Measurements from ENCODE around the gene DMD.

DMD gene

GRCh38 chrX:31931225-31931624, 1280.1 kb downstream of the DMD start:
- no peak for DNase-seq

DNA sequence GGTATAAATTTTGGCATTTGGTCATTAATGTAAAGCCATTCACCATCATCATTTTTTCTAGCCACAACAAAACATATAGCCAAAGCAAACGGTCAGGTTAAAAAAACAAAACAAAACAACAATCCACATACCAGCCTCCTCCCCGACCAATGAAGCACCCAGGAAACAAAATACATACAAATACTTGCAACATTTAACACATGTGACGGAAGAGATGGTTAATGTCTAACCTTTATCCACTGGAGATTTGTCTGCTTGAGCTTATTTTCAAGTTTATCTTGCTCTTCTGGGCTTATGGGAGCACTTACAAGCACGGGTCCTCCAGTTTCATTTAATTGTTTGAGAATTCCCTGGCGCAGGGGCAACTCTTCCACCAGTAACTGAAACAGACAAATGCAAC, 1282.0 kb downstream of the DMD start:
- no peak for DNase-seq
- Histone ChIP-seq H3K4me3 (ENCODE audit: low read length) (no peak overlapping the region), H3K4me1 (ENCODE audit: low read length) (no peaks in the 10 kb centered on the region), H3K27me3 (replicated peaks; ENCODE audit: insufficient read depth, low read length) (no peaks in the 10 kb centered on the region), H3K9ac (ENCODE audit: low read length) (no peak overlapping the region), H3K9me2 (replicated peaks; ENCODE audit: insufficient read depth, low read length) (no peaks in the 10 kb centered on the region), H2AFZ (ENCODE audit: low read length) (no peak overlapping the region), H3K79me2 (ENCODE audit: low read length) (no peaks in the 10 kb centered on the region), H3F3A (ENCODE audit: insufficient read depth, low read length) (no peaks in the 10 kb centered on the region), H3K36me3 (replicated peaks; ENCODE audit: insufficient read depth, low read length) (no peaks in the 10 kb centered on the region), H3K4me2 (ENCODE audit: low read depth, low read length) (no peak overlapping the region), H3K9me3 (replicated peaks; ENCODE audit: insufficient read depth, low read length) (no peaks in the 10 kb centered on the region), H4K20me1 (ENCODE audit: insufficient read depth, low read length) (no peaks in the 10 kb centered on the region), H3K27ac (ENCODE audit: low read length) (no peak overlapping the region)
- no peak for TF ChIP-seq EZH2phosphoT487 (IDR thresholded peaks at IDR 0.05; ENCODE audit: low read length)
- no peak for TF ChIP-seq CTCF (IDR thresholded peaks at IDR 0.05; ENCODE audit: low read length)
- TF ChIP-seq EZH2 (optimal IDR thresholded peaks at IDR 0.05; ENCODE audit: low read depth, low read length), result no peak

More at GRCh38 chrX:31931225-31931624, 1280.1 kb downstream of the DMD start:
- Histone ChIP-seq H3K4me2 (ENCODE audit: low read depth, low read length) (no peak overlapping the region), H3K9me3 (replicated peaks; ENCODE audit: insufficient read depth, low read length) (no peaks in the 10 kb centered on the region), H3K4me3 (ENCODE audit: low read length) (no peak overlapping the region), H2AFZ (ENCODE audit: low read length) (no peak overlapping the region), H3K27me3 (replicated peaks; ENCODE audit: insufficient read depth, low read length) (no peaks in the 10 kb centered on the region), H3K79me2 (ENCODE audit: low read length) (no peaks in the 10 kb centered on the region), H3K9ac (ENCODE audit: low read length) (no peak overlapping the region), H4K20me1 (ENCODE audit: insufficient read depth, low read length) (no peaks in the 10 kb centered on the region), H3F3A (ENCODE audit: insufficient read depth, low read length) (no peaks in the 10 kb centered on the region), H3K9me2 (replicated peaks; ENCODE audit: insufficient read depth, low read length) (no peaks in the 10 kb centered on the region), H3K27ac (ENCODE audit: low read length) (no peak overlapping the region), H3K36me3 (replicated peaks; ENCODE audit: insufficient read depth, low read length) (no peaks in the 10 kb centered on the region), H3K4me1 (ENCODE audit: low read length) (no peaks in the 10 kb centered on the region)
- TF ChIP-seq CTCF (IDR thresholded peaks at IDR 0.05; ENCODE audit: low read length) (no peak), EZH2 (optimal IDR thresholded peaks at IDR 0.05; ENCODE audit: low read depth, low read length) (no peak), EZH2phosphoT487 (IDR thresholded peaks at IDR 0.05; ENCODE audit: low read length) (no peak)

- no peak overlapping the region for H3K9ac ChIP-seq (ENCODE audit: low read length)
- H3F3A ChIP-seq (ENCODE audit: insufficient read depth, low read length), result no peaks in the 10 kb centered on the region
- H3K27ac ChIP-seq (ENCODE audit: low read length), result no peak overlapping the region
- H2AFZ ChIP-seq (ENCODE audit: low read length), result no peak overlapping the region
- H3K79me2 ChIP-seq (ENCODE audit: low read length), result no peaks in the 10 kb centered on the region
- no peak overlapping the region for H3K4me3 ChIP-seq (ENCODE audit: low read length)
- H3K27me3 ChIP-seq (replicated peaks; ENCODE audit: insufficient read depth, low read length), result no peaks in the 10 kb centered on the region
- TF ChIP-seq CTCF (IDR thresholded peaks at IDR 0.05; ENCODE audit: low read length), result no peak
- H3K4me2 ChIP-seq (ENCODE audit: low read depth, low read length), result no peak overlapping the region
- H4K20me1 ChIP-seq (ENCODE audit: insufficient read depth, low read length), result no peaks in the 10 kb centered on the region
- H3K9me3 ChIP-seq (replicated peaks; ENCODE audit: insufficient read depth, low read length), result no peaks in the 10 kb centered on the region
- no peaks in the 10 kb centered on the region for H3K36me3 ChIP-seq (replicated peaks; ENCODE audit: insufficient read depth, low read length)
- DNase-seq, result no peak
- H3K9me2 ChIP-seq (replicated peaks; ENCODE audit: insufficient read depth, low read length), result no peaks in the 10 kb centered on the region
- no peaks in the 10 kb centered on the region for H3K4me1 ChIP-seq (ENCODE audit: low read length)
These were observed 1290.1 kb downstream of the DMD start for GRCh38 chrX:31921236-31921635.

All from MM.1S (cell line).